Mucosa of stomach (tissue), 1 donor: ENCODE measurements around the gene VCP.
"Not testable (repeated sequence)": the region's sequence is repeated elsewhere in the genome, so short reads cannot be mapped to it uniquely, and the experiment has no call there.

Experiments
- H3K27me3 ChIP-seq: one replicate; pipeline ENCODE4 v1.7.0; 2013; ENCODE audit warnings: mild to moderate bottlenecking, low read length; ENCODE audit not compliant: control insufficient read depth, insufficient read depth
- H3K36me3 ChIP-seq: one replicate; pipeline ENCODE4 v1.7.0; 2013; ENCODE audit warnings: low read length; ENCODE audit not compliant: control insufficient read depth, insufficient read depth
- H3K4me1 ChIP-seq: one replicate; pipeline ENCODE4 v1.7.0; 2013; ENCODE audit warnings: mild to moderate bottlenecking, low read length; ENCODE audit not compliant: control insufficient read depth, insufficient read depth
- H3K4me3 ChIP-seq: one replicate; pipeline ENCODE4 v1.7.0; 2013; ENCODE audit warnings: low read length
- H3K9ac ChIP-seq: one replicate; pipeline ENCODE4 v1.7.0; 2013; ENCODE audit warnings: mild to moderate bottlenecking, low read length, moderate library complexity
- H3K9me3 ChIP-seq: one replicate; pipeline ENCODE4 v1.7.0; 2013; ENCODE audit warnings: mild to moderate bottlenecking, low read length, moderate library complexity; ENCODE audit not compliant: control insufficient read depth
- donor health status: Pancreatic carcinoma.

VCP gene

DNA sequence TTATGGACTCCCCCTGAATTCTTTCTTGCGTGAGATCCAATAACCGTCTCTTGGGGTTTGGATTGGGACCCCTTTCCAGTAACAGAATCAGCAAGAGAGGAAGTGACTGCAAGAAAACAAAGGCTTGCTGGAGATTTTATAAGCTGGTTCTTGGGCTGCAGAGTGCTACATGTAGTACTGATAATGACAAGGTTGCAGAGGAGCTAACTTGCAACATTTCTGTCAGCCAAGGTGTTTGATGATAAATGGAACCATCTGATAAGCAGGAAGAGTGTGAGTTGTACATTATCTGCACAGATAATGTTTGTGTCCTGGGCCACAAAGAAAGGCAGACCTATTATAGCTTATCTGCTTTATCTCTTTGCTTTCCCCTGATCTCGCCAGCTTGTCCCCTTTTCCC is 45.8 kb downstream of the VCP start:
- Histone ChIP-seq H3K4me3 (no peak overlapping the region), H3K4me1 (no peaks in the 10 kb centered on the region), H3K9me3 (no peaks in the 10 kb centered on the region), H3K27me3 (no peaks in the 10 kb centered on the region), H3K9ac (no peak overlapping the region), H3K36me3 (no peaks in the 10 kb centered on the region)

DNA sequence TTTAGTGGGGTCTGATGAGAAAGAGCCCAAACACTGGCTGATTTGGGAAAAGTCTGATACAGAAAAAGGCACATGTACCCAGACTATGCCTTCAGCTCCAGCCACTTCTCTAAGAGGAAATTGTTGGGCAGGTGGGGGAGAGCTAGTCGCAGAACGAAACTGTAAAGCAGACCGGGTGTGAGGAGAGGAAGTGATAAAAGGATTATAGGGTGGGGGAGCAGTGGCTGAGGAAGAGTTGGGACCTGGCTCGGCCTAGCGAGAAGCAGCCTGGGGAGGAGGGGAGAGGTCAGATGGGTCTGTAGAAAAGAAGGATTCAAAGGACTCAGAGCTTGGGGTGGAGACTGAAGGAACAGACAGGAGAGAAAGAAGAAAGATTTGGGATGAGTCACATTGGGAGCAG is 49.0 kb downstream of the VCP start:
- not testable (repeated sequence) for H3K36me3 ChIP-seq, H3K4me3 ChIP-seq, H3K4me1 ChIP-seq, H3K9ac ChIP-seq, H3K27me3 ChIP-seq, H3K9me3 ChIP-seq

DNA sequence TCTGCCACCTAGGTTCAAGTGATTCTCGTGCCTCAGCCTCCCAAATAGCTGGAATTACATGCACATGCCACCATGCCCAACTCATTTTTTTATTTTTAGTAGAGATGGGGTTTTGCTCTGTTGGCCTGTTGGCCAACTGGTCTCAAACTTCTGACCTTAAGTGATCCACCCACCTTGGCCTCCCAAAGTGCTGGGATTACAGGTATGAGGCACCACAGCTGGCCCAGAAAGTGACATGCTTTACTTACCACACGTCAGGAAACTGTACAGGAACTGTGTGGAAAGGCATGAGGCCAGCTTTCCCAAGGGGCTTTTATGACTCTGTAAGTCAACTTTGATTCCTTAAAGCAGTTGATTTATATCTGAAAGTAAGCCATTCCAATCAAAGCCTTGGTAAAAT is 57.9 kb downstream of the VCP start:
- H3K27me3 ChIP-seq = no peaks in the 10 kb centered on the region
- H3K36me3 ChIP-seq = no peaks in the 10 kb centered on the region
- no peak overlapping the region for H3K4me3 ChIP-seq
- H3K9ac ChIP-seq = no peak overlapping the region
- no peaks in the 10 kb centered on the region for H3K4me1 ChIP-seq
- H3K9me3 ChIP-seq = peaks cover 5% of the 10 kb centered on the region

DNA sequence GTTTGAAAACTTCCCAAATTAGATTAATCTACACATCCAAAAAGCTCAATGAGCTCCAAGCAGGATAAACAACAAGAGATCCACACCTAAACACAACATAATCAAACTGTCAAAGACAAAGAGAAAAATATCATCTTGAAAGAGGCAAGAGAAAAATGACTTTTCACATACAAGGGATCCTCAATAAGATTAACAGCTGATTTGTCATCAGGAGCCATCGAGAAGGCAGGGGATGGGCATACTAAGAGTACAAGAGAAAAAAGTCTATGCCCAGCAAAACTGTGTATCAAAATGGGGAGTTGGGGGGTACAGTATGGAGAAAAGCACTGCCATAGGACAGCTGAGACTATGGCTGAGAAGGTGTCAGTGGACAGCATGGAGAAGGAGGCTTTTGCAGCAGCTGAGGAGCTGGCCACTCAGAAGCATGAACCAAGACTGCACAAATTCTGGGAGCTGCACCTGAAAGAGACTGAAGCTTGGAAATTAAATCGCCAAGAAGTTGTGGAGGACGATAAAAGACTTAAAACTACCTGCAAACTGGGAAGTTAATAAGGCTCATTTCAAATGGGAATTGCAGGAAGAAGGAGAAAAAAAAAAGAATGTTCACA is 62.0 kb downstream of the VCP start:
- Histone ChIP-seq H3K36me3 (no peaks in the 10 kb centered on the region), H3K27me3 (no peaks in the 10 kb centered on the region)

More for the DNA sequence above, 62.0 kb downstream of the VCP start:
- Histone ChIP-seq H3K4me1 (no peaks in the 10 kb centered on the region), H3K4me3 (no peak overlapping the region), H3K9me3 (peaks cover 5% of the 10 kb centered on the region), H3K9ac (no peak overlapping the region)
